GM12864 (cell line): ENCODE measurements around the gene PPP4R3A.
"Not testable (repeated sequence)": the region's sequence is repeated elsewhere in the genome, so short reads cannot be mapped to it uniquely, and the experiment has no call there.

ENCODE experiments used
- DNase-seq: peaks from one replicate; pipeline ENCODE4 v3.0.0-alpha.2; 2011; ENCODE audit warnings: low read depth
- H3K4me3 ChIP-seq: 2 replicates; pipeline ENCODE4 v1.5.1; 2011; ENCODE audit warnings: mild to moderate bottlenecking, low read depth, low read length, control low read depth
- TF ChIP-seq, protein P1 (sequence below): IDR thresholded peaks from 2 replicates; pipeline ENCODE4 v1.5.1; 2011; ENCODE audit warnings: low read depth, mild to moderate bottlenecking, moderate library complexity, low read length, control low read depth, inconsistent platforms; ENCODE audit errors: missing control alignments

PPP4R3A gene

DNA sequence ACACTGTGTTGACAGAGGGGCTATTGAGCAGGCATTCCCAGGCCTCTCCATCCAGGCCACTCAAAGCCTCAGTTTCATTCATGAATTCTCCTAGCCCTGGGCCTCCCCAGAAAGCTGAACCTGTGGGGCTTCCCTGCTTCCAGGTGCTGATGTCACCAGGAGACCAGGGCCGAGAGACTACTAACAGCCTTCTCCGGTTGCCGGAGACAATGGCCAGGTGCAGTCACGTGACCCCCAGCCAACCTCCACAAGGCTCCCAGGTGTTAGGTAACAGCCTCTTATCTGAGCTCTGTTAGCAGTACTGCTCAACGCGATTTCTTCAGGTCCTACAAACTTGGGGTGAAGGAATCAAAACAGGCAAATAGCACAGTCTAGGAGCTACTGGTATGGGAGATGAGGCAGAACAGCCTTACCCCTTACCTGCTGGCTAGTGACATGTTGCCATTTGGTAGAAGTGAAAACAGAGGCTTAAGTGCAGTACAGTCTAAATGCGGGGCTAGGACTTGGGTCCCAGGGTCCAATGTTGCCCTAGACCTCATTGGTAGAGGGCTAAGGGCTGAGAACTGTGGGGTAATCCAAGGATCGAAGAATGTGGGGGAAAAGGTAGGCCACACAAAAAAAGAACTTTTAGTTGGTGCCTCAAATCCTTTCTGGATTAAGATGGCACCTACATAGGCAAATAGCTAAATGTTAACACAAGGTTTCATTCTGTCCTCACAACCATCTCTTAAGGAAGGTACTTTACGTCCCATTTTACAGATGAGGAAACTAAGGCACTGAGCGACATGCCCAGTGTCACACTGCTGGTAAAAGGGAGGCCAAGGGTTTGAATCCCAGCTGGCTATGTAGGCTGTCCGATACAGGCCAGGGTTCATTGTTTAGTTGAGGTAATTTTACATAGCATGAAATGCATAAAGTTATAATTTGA is 96.3 kb downstream of the PPP4R3A start:
- TF ChIP-seq, protein P1, sequence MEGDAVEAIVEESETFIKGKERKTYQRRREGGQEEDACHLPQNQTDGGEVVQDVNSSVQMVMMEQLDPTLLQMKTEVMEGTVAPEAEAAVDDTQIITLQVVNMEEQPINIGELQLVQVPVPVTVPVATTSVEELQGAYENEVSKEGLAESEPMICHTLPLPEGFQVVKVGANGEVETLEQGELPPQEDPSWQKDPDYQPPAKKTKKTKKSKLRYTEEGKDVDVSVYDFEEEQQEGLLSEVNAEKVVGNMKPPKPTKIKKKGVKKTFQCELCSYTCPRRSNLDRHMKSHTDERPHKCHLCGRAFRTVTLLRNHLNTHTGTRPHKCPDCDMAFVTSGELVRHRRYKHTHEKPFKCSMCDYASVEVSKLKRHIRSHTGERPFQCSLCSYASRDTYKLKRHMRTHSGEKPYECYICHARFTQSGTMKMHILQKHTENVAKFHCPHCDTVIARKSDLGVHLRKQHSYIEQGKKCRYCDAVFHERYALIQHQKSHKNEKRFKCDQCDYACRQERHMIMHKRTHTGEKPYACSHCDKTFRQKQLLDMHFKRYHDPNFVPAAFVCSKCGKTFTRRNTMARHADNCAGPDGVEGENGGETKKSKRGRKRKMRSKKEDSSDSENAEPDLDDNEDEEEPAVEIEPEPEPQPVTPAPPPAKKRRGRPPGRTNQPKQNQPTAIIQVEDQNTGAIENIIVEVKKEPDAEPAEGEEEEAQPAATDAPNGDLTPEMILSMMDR, result no peak
- H3K4me3 ChIP-seq, result peak overlapping the region; percentile 87
- DNase-seq, result no peak

DNA sequence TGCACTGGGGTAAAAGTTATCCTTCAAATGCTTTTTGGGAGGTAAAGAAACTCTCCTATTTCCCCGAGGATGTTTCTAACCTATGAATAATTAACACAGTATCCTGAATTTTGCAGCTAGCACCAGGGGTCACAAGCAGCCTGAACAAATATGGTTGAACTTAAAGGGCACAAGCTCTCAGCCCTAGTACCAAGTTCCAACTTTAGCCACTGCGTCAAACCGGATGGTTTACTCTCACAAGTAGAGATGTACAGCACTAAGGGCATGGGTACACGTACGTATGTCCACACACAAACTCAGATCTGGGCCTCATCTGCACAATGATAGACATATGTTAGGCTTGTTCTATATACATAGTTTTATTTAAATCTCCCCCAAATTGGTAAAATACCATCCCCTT is 97.2 kb downstream of the PPP4R3A start:
- peak overlapping the region; percentile 11; the same call in 1 of the 2 replicates for H3K4me3 ChIP-seq
- DNase-seq, result no peak
- TF ChIP-seq, protein P1, result no peak

DNA sequence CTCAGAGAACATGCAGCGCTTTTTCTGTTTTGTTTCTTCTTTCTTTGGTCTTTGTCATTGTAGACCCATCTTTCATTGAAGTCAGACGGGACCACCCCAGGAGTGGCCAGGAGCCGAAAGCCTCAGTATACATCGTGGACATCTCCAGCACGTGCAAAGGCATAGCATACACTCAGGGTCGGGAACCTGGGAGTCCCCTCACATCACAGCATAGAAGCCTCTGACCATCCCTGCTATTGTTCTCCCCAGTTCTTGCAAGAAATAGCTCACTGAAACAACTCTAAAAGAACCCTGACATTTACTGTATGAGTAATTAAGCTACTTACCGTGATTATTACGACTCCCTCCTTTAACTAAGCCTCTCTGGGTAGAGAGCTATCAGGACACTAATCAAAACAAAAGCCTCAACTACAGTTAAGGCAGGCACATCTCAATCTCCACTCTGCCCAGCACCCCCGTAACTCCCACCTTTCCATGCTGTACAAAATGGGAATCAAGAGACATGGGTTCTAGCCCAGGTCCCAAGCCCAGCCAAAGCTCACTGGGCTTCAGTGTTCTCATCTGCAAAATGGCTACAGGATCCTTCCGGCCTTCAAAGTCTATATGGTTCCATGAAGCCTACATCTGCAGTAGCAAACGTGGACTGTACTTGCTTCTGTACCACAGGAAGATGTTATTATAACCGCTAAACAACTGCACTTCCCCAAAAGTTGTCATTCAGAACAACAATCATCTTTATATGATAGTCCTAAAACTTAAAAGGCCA is 99.2 kb downstream of the PPP4R3A start:
- DNase-seq, result no peak
- peak overlapping the region; percentile 32; the same call in 1 of the 2 replicates for H3K4me3 ChIP-seq
- TF ChIP-seq, protein P1, result no peak

DNA sequence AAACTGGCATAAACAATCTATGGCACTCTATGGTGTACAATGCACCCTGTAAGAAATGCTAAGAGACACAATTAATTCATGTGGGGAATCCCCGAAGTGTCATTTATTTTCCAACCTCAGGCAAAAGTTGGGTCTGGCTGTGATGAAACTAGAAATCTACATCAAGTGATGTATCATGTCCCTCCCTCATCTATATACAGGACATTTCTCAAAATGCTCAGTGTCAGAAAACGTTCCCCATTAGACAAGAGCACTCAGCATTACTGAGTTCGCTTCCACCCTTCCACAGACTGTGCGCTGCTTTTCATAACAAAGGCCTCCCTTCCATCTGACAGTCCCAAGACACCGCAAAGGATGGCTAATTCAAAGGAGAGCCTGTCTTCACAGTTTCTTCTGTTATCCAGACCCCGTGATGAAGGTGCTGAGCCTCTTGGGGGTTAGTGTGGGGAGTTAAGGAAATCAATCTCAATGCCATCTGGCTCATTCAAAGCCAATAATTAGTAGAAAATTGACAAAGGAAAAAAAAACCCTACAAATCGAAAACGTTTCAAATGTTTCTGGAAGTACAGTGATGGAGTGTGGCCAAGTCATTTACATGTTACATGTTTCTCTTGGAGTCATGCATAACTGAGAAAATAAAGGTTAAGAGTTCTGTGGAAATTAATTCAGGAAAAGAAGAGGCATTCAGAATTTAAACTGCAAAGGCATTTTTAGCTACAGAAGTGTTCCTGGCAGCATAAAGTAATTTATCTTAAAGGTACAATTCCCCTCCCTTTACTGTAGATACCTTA is 100.0 kb downstream of the PPP4R3A start:
- DNase-seq, result no peak
- peak overlapping the region; percentile 14; the same call in 1 of the 2 replicates for H3K4me3 ChIP-seq
- TF ChIP-seq, protein P1, result no peak

DNA sequence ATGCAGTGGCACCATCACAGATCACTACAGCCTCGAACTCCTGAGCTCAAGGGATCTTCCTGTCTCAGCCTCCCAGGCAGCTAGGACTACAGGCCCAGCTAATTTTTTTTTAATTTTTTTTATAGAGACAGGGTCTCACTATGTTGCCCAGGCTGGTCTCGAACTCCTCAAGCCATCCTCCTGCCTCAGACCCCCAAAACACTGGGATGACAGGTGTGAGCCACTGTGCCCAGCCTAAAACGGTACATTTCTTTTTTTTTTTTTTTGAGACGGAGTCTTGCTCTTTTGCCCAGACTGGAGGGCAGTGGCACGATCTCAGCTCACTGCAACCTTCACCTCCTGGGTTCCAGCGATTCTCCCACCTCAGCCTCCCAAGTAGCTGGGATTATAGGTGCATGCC is 100.9 kb downstream of the PPP4R3A start:
- not testable (repeated sequence) for H3K4me3 ChIP-seq, DNase-seq
